Peyer's patch (tissue), 4 donors: ENCODE data around the gene PIWIL4.

ENCODE experiments used
- POLR2A ChIP-seq, 2 donors: fragments of 450-650 bp; IDR thresholded peaks; one replicate each; pipeline ENCODE4 v1.5.1; 2017; ENCODE audit warnings: antibody characterized with exemption in 2 of 2, mild to moderate bottlenecking in 2 of 2, moderate library complexity in 2 of 2
- TF ChIP-seq, protein P1 (sequence below), 6 experiments: fragments of 450-650 bp in 4 of 6; fragments of 200-600 bp in 2 of 6; sonication (generic) in 1 of 6; IDR thresholded peaks; one replicate each; pipeline ENCODE4 v1.5.1; 2017 to 2019; ENCODE audit warnings: antibody characterized with exemption in 6 of 6, mild to moderate bottlenecking in 3 of 6, moderate library complexity in 1 of 6

- TF ChIP-seq, protein P1, sequence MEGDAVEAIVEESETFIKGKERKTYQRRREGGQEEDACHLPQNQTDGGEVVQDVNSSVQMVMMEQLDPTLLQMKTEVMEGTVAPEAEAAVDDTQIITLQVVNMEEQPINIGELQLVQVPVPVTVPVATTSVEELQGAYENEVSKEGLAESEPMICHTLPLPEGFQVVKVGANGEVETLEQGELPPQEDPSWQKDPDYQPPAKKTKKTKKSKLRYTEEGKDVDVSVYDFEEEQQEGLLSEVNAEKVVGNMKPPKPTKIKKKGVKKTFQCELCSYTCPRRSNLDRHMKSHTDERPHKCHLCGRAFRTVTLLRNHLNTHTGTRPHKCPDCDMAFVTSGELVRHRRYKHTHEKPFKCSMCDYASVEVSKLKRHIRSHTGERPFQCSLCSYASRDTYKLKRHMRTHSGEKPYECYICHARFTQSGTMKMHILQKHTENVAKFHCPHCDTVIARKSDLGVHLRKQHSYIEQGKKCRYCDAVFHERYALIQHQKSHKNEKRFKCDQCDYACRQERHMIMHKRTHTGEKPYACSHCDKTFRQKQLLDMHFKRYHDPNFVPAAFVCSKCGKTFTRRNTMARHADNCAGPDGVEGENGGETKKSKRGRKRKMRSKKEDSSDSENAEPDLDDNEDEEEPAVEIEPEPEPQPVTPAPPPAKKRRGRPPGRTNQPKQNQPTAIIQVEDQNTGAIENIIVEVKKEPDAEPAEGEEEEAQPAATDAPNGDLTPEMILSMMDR (IDR thresholded peaks at IDR 0.05): no peak
- TF ChIP-seq POLR2A (IDR thresholded peaks at IDR 0.05): no peak
Observed at GRCh38 chr11:94574193-94574961, 7.2 kb downstream of the PIWIL4 start.
